AG04449 (cell line): ENCODE measurements around the gene MEIS1.

ENCODE experiments used
- CTCF ChIA-PET: fragments of 350-600 bp; formaldehyde crosslinking; extraction: SDS; loops from one replicate; lab custom pipeline; 2021; ENCODE audit warnings: antibody characterized with exemption; lab: Yijun Ruan, JAX
- POLR2A ChIA-PET: fragments of 400-600, 350-600 bp; formaldehyde crosslinking; extraction: SDS; loops from one replicate; lab custom pipeline; 2020; ENCODE audit warnings: antibody characterized with exemption, inconsistent platforms; lab: Yijun Ruan, JAX
- DNase-seq: peaks from one replicate; pipeline ENCODE4 v3.0.0-alpha.2; 2010; ENCODE audit warnings: low read depth, low spot score
- H3K4me3 ChIP-seq: 2 replicates; pipeline ENCODE4 v1.5.1; 2011; ENCODE audit warnings: low read depth, mild to moderate bottlenecking, control low read depth, low read length
- CTCF ChIP-seq: IDR thresholded peaks from one replicate; pipeline ENCODE4 v1.5.1; 2011; ENCODE audit warnings: mild to moderate bottlenecking, moderate library complexity, low read length, control low read depth, inconsistent platforms; ENCODE audit not compliant: insufficient read depth; ENCODE audit errors: missing control alignments

MEIS1 gene

GRCh38 chr2:66569321-66569851, 134.5 kb downstream of the MEIS1 start:
- no peak overlapping the region for H3K4me3 ChIP-seq
- POLR2A ChIA-PET = interaction anchor here (1.8 kb wide), 1 partner anchor 135 kb away, joined by 4 read pairs; the partner anchor contains the start of gene MEIS1
- CTCF ChIA-PET = interaction anchor here (1.3 to 2.1 kb wide), 4 partner anchors 22 to 665 kb away, joined by 3 to 6 read pairs (median 3); no protein-coding TSS in a partner anchor
- DNase-seq = no peak
- no peak for TF ChIP-seq CTCF

DNA sequence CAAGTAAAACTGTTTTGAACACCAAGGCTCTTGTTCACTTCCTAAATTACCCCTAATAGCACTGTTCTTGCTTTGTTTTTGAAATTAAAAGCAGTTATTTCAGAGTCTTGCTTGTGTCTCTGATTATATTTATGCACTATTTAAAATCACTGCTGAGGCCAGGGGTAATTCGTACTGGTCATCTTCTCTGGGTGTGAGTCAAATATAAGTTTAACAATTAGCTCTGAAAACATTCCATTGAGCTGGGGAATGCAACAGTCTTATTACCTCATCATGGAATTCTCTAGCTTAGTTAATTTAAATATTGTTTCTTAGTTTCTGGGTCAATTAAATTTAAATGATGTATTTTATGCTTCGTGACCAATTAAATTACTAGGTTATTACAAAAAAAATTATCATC, 135.0 kb downstream of the MEIS1 start:
- ChIA-PET POLR2A (interaction anchor here (1.8 kb wide), 1 partner anchor 135 kb away, joined by 4 read pairs; the partner anchor contains the start of gene MEIS1), CTCF (interaction anchor here (1.1 to 1.4 kb wide), 5 partner anchors 10 to 664 kb away, joined by 3 read pairs; no protein-coding TSS in a partner anchor)
- TF ChIP-seq CTCF = no peak
- H3K4me3 ChIP-seq = no peak overlapping the region
- no peak for DNase-seq

DNA sequence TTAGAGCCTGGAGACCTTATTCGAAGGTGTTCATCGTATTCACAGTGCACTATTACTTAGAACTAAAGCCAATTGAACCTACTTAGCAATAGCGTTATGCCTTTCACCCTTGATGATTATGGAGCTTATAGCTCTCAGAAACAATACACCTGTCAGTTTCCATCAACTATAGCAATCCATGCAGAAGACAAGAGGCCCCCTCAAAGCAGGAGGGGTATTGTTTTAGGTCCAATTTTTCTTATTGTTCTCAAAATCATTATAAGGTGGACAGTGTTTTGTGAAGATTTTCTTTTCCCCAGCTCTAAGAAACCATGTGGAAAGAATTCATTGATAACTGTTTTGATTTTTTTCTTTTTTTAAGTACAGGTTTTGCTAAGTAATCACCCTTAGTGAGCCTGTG, 135.5 kb downstream of the MEIS1 start:
- DNase-seq = no peak
- no peak overlapping the region for H3K4me3 ChIP-seq
- TF ChIP-seq CTCF = no peak
- ChIA-PET POLR2A (interaction anchor here (1.8 kb wide), 1 partner anchor 136 kb away, joined by 4 read pairs; the partner anchor contains the start of gene MEIS1), CTCF (interaction anchor here (1.1 to 1.4 kb wide), 4 partner anchors 11 to 137 kb away, joined by 3 read pairs; no protein-coding TSS in a partner anchor)

DNA sequence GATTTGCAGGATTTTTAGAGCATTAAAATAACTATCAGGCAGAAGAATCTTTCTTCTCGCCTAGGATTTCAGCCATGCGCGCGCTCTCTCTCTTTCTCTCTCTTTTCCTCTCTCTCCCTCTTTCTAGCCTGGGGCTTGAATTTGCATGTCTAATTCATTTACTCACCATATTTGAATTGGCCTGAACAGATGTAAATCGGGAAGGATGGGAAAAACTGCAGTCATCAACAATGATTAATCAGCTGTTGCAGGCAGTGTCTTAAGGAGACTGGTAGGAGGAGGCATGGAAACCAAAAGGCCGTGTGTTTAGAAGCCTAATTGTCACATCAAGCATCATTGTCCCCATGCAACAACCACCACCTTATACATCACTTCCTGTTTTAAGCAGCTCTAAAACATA, 137.0 kb downstream of the MEIS1 start:
- TF ChIP-seq CTCF = no peak
- ChIA-PET CTCF (interaction anchor here (1.0 to 1.3 kb wide), 3 partner anchors 18 to 643 kb away, joined by 3 to 4 read pairs (median 3); no protein-coding TSS in a partner anchor), POLR2A (no interaction called here)
- H3K4me3 ChIP-seq = no peak overlapping the region
- DNase-seq = no peak

- DNase-seq = no peak
- ChIA-PET CTCF (interaction anchor here (1.0 to 1.3 kb wide), 3 partner anchors 19 to 1078 kb away, joined by 3 to 4 read pairs (median 3); no protein-coding TSS in a partner anchor), POLR2A (no interaction called here)
- no peak overlapping the region for H3K4me3 ChIP-seq
- TF ChIP-seq CTCF = no peak
Observed at GRCh38 chr2:66572391-66572790, 137.5 kb downstream of the MEIS1 start.

- DNase-seq = no peak
- ChIA-PET POLR2A (interaction anchor here (0.7 kb wide), 1 partner anchor 140 kb away, joined by 3 read pairs; no protein-coding TSS in a partner anchor), CTCF (interaction anchor here (1.0 to 1.3 kb wide), 3 partner anchors 144 to 1077 kb away, joined by 3 to 4 read pairs (median 3); no protein-coding TSS in a partner anchor)
- no peak overlapping the region for H3K4me3 ChIP-seq
- TF ChIP-seq CTCF = no peak
Observed at GRCh38 chr2:66573416-66573815, 138.5 kb downstream of the MEIS1 start.
